Testis (tissue), 3 donors: ENCODE data around the gene PXMP4. TPM values are rescaled to one million over a fixed set of nuclear protein-coding genes. Genes with fewer than 3 reads are reported as not detected.
A peak's percentile ranks its signal among the peaks of the same experiment; 100 is the strongest.

Experiments used
- DNase-seq: peaks from one replicate; pipeline ENCODE4 v3.0.0-alpha.2; 2019
- H3K27ac ChIP-seq, 2 donors: fragments of 200-600 bp; sonication (generic); one replicate each; pipeline ENCODE4 v1.5.1; 2019
- H3K27me3 ChIP-seq: fragments of 200-600 bp; sonication (generic); one replicate; pipeline ENCODE4 v1.5.1; 2019
- H3K36me3 ChIP-seq: fragments of 200-600 bp; sonication (generic); one replicate; pipeline ENCODE4 v1.5.1; 2017; ENCODE audit warnings: low read depth; ENCODE audit errors: missing control alignments
- H3K4me1 ChIP-seq: fragments of 200-600 bp; sonication (generic); one replicate; pipeline ENCODE4 v1.5.1; 2019
- H3K4me3 ChIP-seq, 2 donors: fragments of 200-600 bp; sonication (generic); one replicate each; pipeline ENCODE4 v1.5.1; 2017 to 2019
- H3K9me3 ChIP-seq: fragments of 200-600 bp; sonication (generic); one replicate; pipeline ENCODE4 v1.5.1; 2017
- CTCF ChIP-seq, 3 experiments: fragments of 450-650 bp in 2 of 3; fragments of 200-600 bp in 1 of 3; sonication (generic) in 1 of 3; IDR thresholded peaks; one replicate each; pipeline ENCODE4 v1.5.1; 2016 to 2019; ENCODE audit warnings: antibody characterized with exemption in 3 of 3, mild to moderate bottlenecking in 2 of 3, moderate library complexity in 1 of 3
- POLR2A ChIP-seq: fragments of 450-650 bp; IDR thresholded peaks from one replicate; pipeline ENCODE4 v1.6.1; 2017; ENCODE audit warnings: antibody characterized with exemption, mild to moderate bottlenecking, moderate library complexity
- WGBS, 2 donors: methylation state at CpG; one replicate each; pipeline ENCODE4 v1.1.5; 2018; 5-methylcytosine and 5-hydroxymethylcytosine counted together
- intact Hi-C: fragments of 100-400 bp; cut with DNase I; formaldehyde crosslinking; loops from one replicate; pipeline ENCODE4 v1.15.1; 2023; ENCODE audit warnings: low total_unique reads
- polyA plus RNA-seq: library from polyadenylated mRNA; stranded (reverse); fragments of 350-450 nt; fragmentation: Illumina TruSeq; extraction: RNeasy Lipid Tissue Mini Kit (QIAGEN cat#74804); gene quantifications from one replicate; pipeline ENCODE4 v1.2.3, GENCODE V29; 2014; ENCODE audit warnings: low read depth, low replicate concordance; ENCODE audit not compliant: insufficient read depth
- total RNA-seq, 2 donors: library from RNA; depleted of rRNA; stranded (reverse); fragments of >200 nt; gene quantifications; one replicate each; pipeline ENCODE4 v1.2.3, GENCODE V29; 2016

PXMP4 gene
- total and polyA plus RNA-seq, 3 donors from 2014 or later, result 4.6 to 6.8 (median 5.1) TPM

GRCh38 chr20:33664762-33665144, 55.4 kb downstream of the PXMP4 start:
- Histone ChIP-seq H3K4me1 (peaks cover 19% of the 10 kb centered on the region), H3K27me3 (no peaks in the 10 kb centered on the region), H3K9me3 (no peaks in the 10 kb centered on the region), H3K36me3 (no peaks in the 10 kb centered on the region), H3K27ac (no peak overlapping the region), H3K4me3 (no peak overlapping the region)
- intact Hi-C loops, result loop anchor here (5.0 kb wide), 1 partner anchor 68 kb away; the partner anchor contains the start of gene ZNF341
- WGBS, 2 donors, result 87 to 94% methylated on average over 2 of the region's 2 CpGs
- TF ChIP-seq POLR2A (no peak), CTCF (IDR thresholded peaks at IDR 0.05) (no peak)
- no peak for DNase-seq

- DNase-seq, result no peak
Observed at GRCh38 chr20:33664085-33664761, 55.9 kb downstream of the PXMP4 start.

DNA sequence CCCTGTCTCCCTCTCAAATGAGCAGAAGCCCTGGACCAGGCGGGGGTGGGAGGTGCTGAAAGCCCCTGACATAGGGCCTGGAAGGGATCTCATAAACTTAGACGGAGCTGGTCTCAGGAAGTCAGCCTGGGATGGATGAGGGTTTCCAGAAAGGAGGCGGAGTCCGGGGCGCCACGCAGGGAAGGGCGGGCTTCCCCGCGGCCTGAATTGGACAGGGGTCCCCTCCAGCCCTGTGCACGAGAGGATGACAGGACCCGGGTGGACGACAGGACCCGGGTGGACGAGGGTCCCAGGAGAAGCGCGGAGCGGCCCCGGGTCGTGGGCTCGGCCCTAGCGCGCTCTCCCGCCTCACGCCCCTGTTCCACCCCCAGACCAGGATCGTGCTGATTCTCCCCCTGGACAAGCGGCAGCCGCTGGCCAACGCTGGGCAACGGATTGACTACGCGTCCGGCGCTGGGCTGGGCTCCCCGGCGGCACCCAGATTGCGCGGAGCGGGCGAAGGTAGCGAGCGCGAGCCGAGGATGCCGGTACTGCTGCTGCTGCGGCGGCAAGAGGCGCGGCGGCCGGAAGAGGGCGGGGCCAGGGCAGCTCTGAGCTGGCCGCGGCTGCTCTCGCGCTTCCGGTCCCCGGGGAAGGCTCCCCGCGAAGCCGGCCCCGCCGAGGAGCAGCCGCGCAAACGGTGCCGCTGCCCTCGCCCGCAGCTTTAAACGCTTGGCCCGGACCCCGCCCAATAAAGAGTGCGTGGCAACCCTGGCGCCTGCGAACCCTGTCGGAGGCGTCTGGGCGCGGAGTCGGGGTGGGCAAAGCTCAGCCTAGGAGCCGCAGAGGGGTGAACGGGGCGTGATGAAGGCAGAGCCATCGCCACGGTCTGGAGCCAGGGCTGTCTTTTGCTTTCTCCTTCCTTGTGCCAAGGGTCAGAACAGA, 56.7 kb downstream of the PXMP4 start:
- no peaks in the 10 kb centered on the region for H3K27me3 ChIP-seq
- peaks cover 19% of the 10 kb centered on the region for H3K4me1 ChIP-seq
- no peak for TF ChIP-seq POLR2A
- TF ChIP-seq CTCF (IDR thresholded peaks at IDR 0.05), result no peak
- H3K27ac ChIP-seq, result peak overlapping the region; percentile 72 to 75
- H3K9me3 ChIP-seq, result no peaks in the 10 kb centered on the region
- WGBS, 2 donors, result 0 to 1% methylated on average over 9 to 81 of the region's 84 CpGs
- peak overlapping the region; percentile 57 to 75 for H3K4me3 ChIP-seq
- intact Hi-C loops, result no loop called here
- no peaks in the 10 kb centered on the region for H3K36me3 ChIP-seq
- peak; percentile 82 for DNase-seq

More at GRCh38 chr20:33664085-33664761, 55.9 kb downstream of the PXMP4 start:
- Histone ChIP-seq H3K4me1 (peaks cover 19% of the 10 kb centered on the region), H3K4me3 (peak overlapping the region; percentile 57 to 75), H3K27ac (peak overlapping the region; percentile 72 to 75), H3K9me3 (no peaks in the 10 kb centered on the region), H3K36me3 (no peaks in the 10 kb centered on the region), H3K27me3 (no peaks in the 10 kb centered on the region)
- WGBS, 2 donors, result 36 to 74% methylated on average over 4 to 9 of the region's 9 CpGs
- intact Hi-C loops, result no loop called here
- TF ChIP-seq CTCF (IDR thresholded peaks at IDR 0.05) (no peak), POLR2A (no peak)

- intact Hi-C loops, result no loop called here
- Histone ChIP-seq H3K27me3 (no peaks in the 10 kb centered on the region), H3K4me3 (peak within 1 kb of the TSS; percentile 57 to 75), H3K36me3 (no peaks in the 10 kb centered on the region), H3K9me3 (no peaks in the 10 kb centered on the region), H3K4me1 (peaks cover 19% of the 10 kb centered on the region), H3K27ac (peak within 1 kb of the TSS; percentile 72 to 75)
- no peak for TF ChIP-seq POLR2A
- TF ChIP-seq CTCF (IDR thresholded peaks at IDR 0.05), result no peak
- no peak for DNase-seq
- 81 to 90% methylated on average over 5 to 10 of the region's 10 CpGs for WGBS, 2 donors
Observed at GRCh38 chr20:33662172-33662571, 57.9 kb downstream of the PXMP4 start, which contains the start of gene C20orf144. Gene C20orf144, plus strand, starts transcription at chr20:33662327. Its CDS starts 19 bp downstream, at chr20:33662346.
